Stomach (tissue), 4 donors: ENCODE measurements around the gene ATG7.

Source experiments
- CTCF ChIP-seq, 7 experiments: fragments of 450-650 bp in 4 of 7; fragments of 200-600 bp in 3 of 7; sonication (generic) in 3 of 7; IDR thresholded peaks; one replicate each; pipeline ENCODE4 v1.5.1; 2016 to 2019; ENCODE audit warnings: antibody characterized with exemption in 7 of 7, control low read depth in 2 of 7, mild to moderate bottlenecking in 1 of 7
- POLR2A ChIP-seq, 4 donors: fragments of 450-650 bp; IDR thresholded peaks; one replicate each; pipeline ENCODE4 v1.6.1; 2016; ENCODE audit warnings: antibody characterized with exemption in 4 of 4, control low read depth in 2 of 4, mild to moderate bottlenecking in 1 of 4, moderate library complexity in 1 of 4

- TF ChIP-seq POLR2A (IDR thresholded peaks at IDR 0.05) (no peak), CTCF (IDR thresholded peaks at IDR 0.05) (no peak)
These were observed 223.9 kb downstream of the ATG7 start for GRCh38 chr3:11495948-11496557.
